Activated T-cell treated with anti-CD3 and anti-CD28 coated beads, Interleukin-2, amount 50 U/mL, for 4 hours (primary cell): Measurements from ENCODE around the gene BCAN. TPM values are rescaled to one million over a fixed set of nuclear protein-coding genes. Genes with fewer than 3 reads are reported as not detected.

ENCODE experiments used
- ATAC-seq, 2 donors: fragments of 200-7000 bp; cut with Tn5 transposase; one replicate each; pipeline ENCODE4 v1.10.0; 2021
- DNase-seq: peaks from one replicate; pipeline ENCODE4 v3.0.0-alpha.2; 2020
- H3K27me3 Mint-ChIP-seq: one replicate; pipeline ENCODE4 v1.8.0; 2021; ENCODE audit warnings: low read depth, mixed read lengths
- H3K36me3 Mint-ChIP-seq: one replicate; pipeline ENCODE4 v1.8.0; 2022; ENCODE audit warnings: mixed read lengths; ENCODE audit not compliant: insufficient read depth
- H3K4me1 Mint-ChIP-seq: one replicate; pipeline ENCODE4 v1.8.0; 2021; ENCODE audit warnings: low read depth, mixed read lengths
- H3K4me3 Mint-ChIP-seq: one replicate; pipeline ENCODE4 v1.8.0; 2021; ENCODE audit warnings: mild to moderate bottlenecking, moderate library complexity, mixed read lengths
- H3K9me3 Mint-ChIP-seq: one replicate; pipeline ENCODE4 v1.8.0; 2021; ENCODE audit warnings: mixed read lengths
- total RNA-seq, 3 donors: library from RNA; stranded (reverse); gene quantifications; one replicate each; pipeline ENCODE4 v1.2.1, GENCODE V29; 2021

Gene BCAN
- total RNA-seq, 3 donors from 2014 or later: not detected

GRCh38 chr1:156706657-156707416 lies 64.9 kb downstream of the BCAN start:
- H3K4me1 Mint-ChIP-seq: peaks cover 25% of the 10 kb centered on the region
- no peaks in the 10 kb centered on the region for H3K9me3 Mint-ChIP-seq
- DNase-seq: no peak
- peak overlapping the region; percentile 82 for H3K4me3 Mint-ChIP-seq
- no peaks in the 10 kb centered on the region for H3K36me3 Mint-ChIP-seq
- ATAC-seq: peak; percentile 12 to 23
- H3K27me3 Mint-ChIP-seq: peaks cover 24% of the 10 kb centered on the region

DNA sequence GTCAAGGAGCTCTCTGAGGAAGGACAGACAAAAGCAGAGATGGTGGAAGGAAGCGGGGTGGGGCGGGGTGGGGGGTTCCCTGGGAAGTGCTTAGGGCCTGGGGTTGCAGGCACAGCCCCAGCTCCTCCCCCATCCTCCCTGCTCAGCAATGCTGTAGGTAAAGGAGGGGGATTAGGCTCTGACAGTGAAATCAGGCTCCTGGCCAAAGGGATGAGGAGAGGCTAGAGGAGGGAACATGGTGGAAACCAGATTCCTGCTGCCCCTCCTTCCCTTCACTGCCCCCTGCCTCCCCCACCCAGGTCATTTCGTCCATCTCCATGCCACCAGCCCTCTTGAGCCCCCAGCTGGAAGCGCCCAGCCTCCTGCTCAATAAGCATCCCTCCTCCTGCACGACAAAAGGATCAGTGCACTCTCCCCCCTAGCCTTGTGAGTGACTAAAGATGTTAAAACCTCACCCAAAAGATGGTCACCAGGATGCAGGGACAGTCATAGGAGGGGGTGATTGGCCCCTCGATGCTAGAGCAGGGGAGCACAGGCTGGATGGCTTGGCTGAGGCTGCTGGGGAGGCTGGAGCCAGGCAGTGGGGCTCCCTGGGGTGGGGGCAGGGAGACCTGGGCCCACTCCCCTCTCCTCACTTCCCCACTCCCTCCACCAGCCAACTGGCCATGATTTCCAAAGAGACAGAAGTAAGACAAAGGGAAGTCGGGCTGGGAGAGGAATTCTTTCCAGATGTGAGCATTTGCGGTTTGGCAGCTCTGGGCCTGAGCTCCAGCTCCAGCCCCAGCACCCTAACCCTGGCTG lies 65.7 kb downstream of the BCAN start:
- H3K36me3 Mint-ChIP-seq: peaks cover 2% of the 10 kb centered on the region
- ATAC-seq (no peak), DNase-seq (no peak)
- no peaks in the 10 kb centered on the region for H3K9me3 Mint-ChIP-seq
- H3K27me3 Mint-ChIP-seq: peaks cover 19% of the 10 kb centered on the region
- peaks cover 25% of the 10 kb centered on the region for H3K4me1 Mint-ChIP-seq
- peak overlapping the region; percentile 63 for H3K4me3 Mint-ChIP-seq

DNA sequence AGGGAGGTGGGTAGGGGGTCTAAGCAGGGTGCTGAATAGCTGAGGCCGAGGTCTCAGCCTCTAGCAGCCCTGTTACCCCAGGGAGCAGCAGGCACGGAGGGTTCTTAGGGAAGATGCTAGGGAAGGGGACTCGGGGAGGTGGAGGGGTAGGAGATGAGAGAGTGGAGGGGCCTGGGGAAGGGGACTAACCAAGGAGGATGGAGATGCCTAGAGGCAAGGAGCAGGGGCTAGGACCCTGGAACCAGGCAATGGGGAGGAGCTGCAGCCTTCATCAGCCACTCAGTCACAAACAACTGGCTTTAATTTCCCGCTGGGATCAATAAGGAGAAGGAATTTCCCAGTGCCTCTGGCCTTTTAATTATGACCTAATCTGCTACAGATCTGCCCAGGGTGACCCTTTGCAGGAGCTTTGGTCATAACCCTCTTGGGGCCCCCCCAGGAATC lies 66.3 kb downstream of the BCAN start:
- H3K27me3 Mint-ChIP-seq: peaks cover 15% of the 10 kb centered on the region
- no peaks in the 10 kb centered on the region for H3K9me3 Mint-ChIP-seq
- peaks cover 25% of the 10 kb centered on the region for H3K4me1 Mint-ChIP-seq
- no peak for DNase-seq
- ATAC-seq: no peak
- peaks cover 2% of the 10 kb centered on the region for H3K36me3 Mint-ChIP-seq
- no peak overlapping the region for H3K4me3 Mint-ChIP-seq

- no peak for ATAC-seq
- no peaks in the 10 kb centered on the region for H3K9me3 Mint-ChIP-seq
These were observed 67.1 kb downstream of the BCAN start for GRCh38 chr1:156709031-156709430.

More at GRCh38 chr1:156709031-156709430, 67.1 kb downstream of the BCAN start:
- peaks cover 25% of the 10 kb centered on the region for H3K4me1 Mint-ChIP-seq
- peaks cover 8% of the 10 kb centered on the region for H3K27me3 Mint-ChIP-seq
- H3K4me3 Mint-ChIP-seq: no peak overlapping the region
- peaks cover 2% of the 10 kb centered on the region for H3K36me3 Mint-ChIP-seq
- no peak for DNase-seq

Other genes starting within 250 kb of the BCAN start
- 10 to 100 TPM; 42.5 to 50.9 (median 46.3) TPM for gene MEF2D, start 141.3 kb upstream of the BCAN start, total RNA-seq
- gene IQGAP3, start 69.6 kb upstream of the BCAN start, total RNA-seq: under 1 TPM; 0.18 to 0.38 (median 0.37) TPM
- gene TTC24, start 62.4 kb upstream of the BCAN start, total RNA-seq: 10 to 100 TPM in 1 of 3 donors, 1 to 10 TPM in 2; 2.9 to 10.9 (median 5.4) TPM
- gene NAXE, start 50.3 kb upstream of the BCAN start, total RNA-seq: 100 to 1,000 TPM in 1 of 3 donors, 10 to 100 TPM in 2; 80.3 to 102 (median 83.7) TPM
- 100 to 1,000 TPM; 171 to 190 (median 174) TPM for gene GPATCH4, start 40.6 kb upstream of the BCAN start, total RNA-seq
- gene HAPLN2, start 22.7 kb upstream of the BCAN start, total RNA-seq: not detected
- gene NES, start 35.3 kb downstream of the BCAN start, total RNA-seq: under 1 TPM; 0.05 to 0.13 (median 0.05) TPM
- gene CRABP2, start 63.5 kb downstream of the BCAN start, total RNA-seq: 1 to 10 TPM; 1.8 to 2.5 (median 2.4) TPM
- gene METTL25B, start 86.4 kb downstream of the BCAN start, total RNA-seq: 10 to 100 TPM; 16.6 to 18.9 (median 18.5) TPM
- gene ISG20L2, start 86.6 kb downstream of the BCAN start, total RNA-seq: 10 to 100 TPM; 62.4 to 65.9 (median 63.8) TPM
- 100 to 1,000 TPM; 132 to 138 (median 132) TPM for gene MRPL24, start 99.0 kb downstream of the BCAN start, total RNA-seq
- gene HDGF, start 109.6 kb downstream of the BCAN start, total RNA-seq: 100 to 1,000 TPM; 221 to 249 (median 230) TPM
- gene PRCC, start 125.4 kb downstream of the BCAN start, total RNA-seq: 100 to 1,000 TPM; 108 to 111 (median 111) TPM
- gene SH2D2A, start 174.7 kb downstream of the BCAN start, total RNA-seq: 100 to 1,000 TPM; 200 to 245 (median 214) TPM
- under 1 TPM in 1 of 3 donors, not detected in 2; 0.11 TPM for gene INSRR, start 217.0 kb downstream of the BCAN start, total RNA-seq
- gene NTRK1, start 218.7 kb downstream of the BCAN start, total RNA-seq: 1 to 10 TPM in 2 of 3 donors, under 1 TPM in 1; 0.55 to 2.4 (median 1.8) TPM